Keratinocyte (primary cell): ENCODE measurements around the gene RNLS. TPM values are rescaled to one million over a fixed set of nuclear protein-coding genes. Genes with fewer than 3 reads are reported as not detected.

Source experiments
- DNase-seq: peaks from one replicate; pipeline ENCODE4 v3.0.0-alpha.2; 2011; ENCODE audit warnings: low read depth, missing footprints, low spot score
- FAIRE-seq: peaks from 2 replicates; lab custom pipeline; 2011; peaks lifted over from hg19 to GRCh38; lab: Jason Lieb, UNC
- H2AFZ ChIP-seq: 2 replicates; pipeline ENCODE4 v1.6.0; 2012; ENCODE audit warnings: low read length, control low read depth, inconsistent platforms; ENCODE audit not compliant: control insufficient read depth
- H3K27ac ChIP-seq: 2 replicates; pipeline ENCODE4 v1.5.1; 2011; ENCODE audit warnings: low read length; ENCODE audit not compliant: control insufficient read depth, insufficient read depth
- H3K27me3 ChIP-seq: 3 replicates; pipeline ENCODE4 v1.6.0; 2011; ENCODE audit warnings: low read length; ENCODE audit not compliant: control insufficient read depth, insufficient read depth; ENCODE audit errors: extremely low read depth
- H3K36me3 ChIP-seq, 2 experiments: 2 replicates in 1 of 2; 3 replicates in 1 of 2; pipeline ENCODE4 v1.5.1; 2011; ENCODE audit warnings: low read length in 2 of 2, mild to moderate bottlenecking in 1 of 2; ENCODE audit not compliant: control insufficient read depth in 2 of 2, insufficient read depth in 2 of 2; ENCODE audit errors: extremely low read depth in 1 of 2
- H3K4me1 ChIP-seq: 3 replicates; pipeline ENCODE4 v1.5.1; 2011; ENCODE audit warnings: low read length; ENCODE audit not compliant: control insufficient read depth, insufficient read depth; ENCODE audit errors: extremely low read depth
- H3K4me2 ChIP-seq: 3 replicates; pipeline ENCODE4 v1.6.0; 2011; ENCODE audit warnings: low read depth, low read length; ENCODE audit not compliant: control insufficient read depth, insufficient read depth; ENCODE audit errors: extremely low read depth
- H3K4me3 ChIP-seq, 3 experiments: fragments of 200-600 bp in 1 of 3; sonication (generic) in 1 of 3; 2 replicates in 2 of 3; 3 replicates in 1 of 3; pipeline ENCODE4 v1.5.1; 2011 to 2016; ENCODE audit warnings: low read length in 3 of 3, mild to moderate bottlenecking in 3 of 3, control low read depth in 2 of 3, inconsistent platforms in 1 of 3, low read depth in 1 of 3, mixed read lengths in 1 of 3, mixed run types in 1 of 3, moderate library complexity in 1 of 3; ENCODE audit not compliant: control insufficient read depth in 2 of 3, insufficient read depth in 2 of 3; ENCODE audit errors: extremely low read depth in 1 of 3
- H3K79me2 ChIP-seq: 2 replicates; pipeline ENCODE4 v1.6.0; 2012; ENCODE audit warnings: low read length; ENCODE audit not compliant: control insufficient read depth, insufficient read depth
- H3K9ac ChIP-seq: 3 replicates; pipeline ENCODE4 v1.6.0; 2011; ENCODE audit warnings: low read length; ENCODE audit not compliant: control insufficient read depth, insufficient read depth; ENCODE audit errors: extremely low read depth
- H3K9me1 ChIP-seq: 3 replicates; pipeline ENCODE4 v1.6.0; 2011; ENCODE audit warnings: low read length; ENCODE audit not compliant: control insufficient read depth, insufficient read depth; ENCODE audit errors: extremely low read depth
- H3K9me3 ChIP-seq: 2 replicates; pipeline ENCODE4 v1.5.1; 2012; ENCODE audit warnings: low read depth, low read length; ENCODE audit not compliant: control insufficient read depth
- H4K20me1 ChIP-seq: 3 replicates; pipeline ENCODE4 v1.6.0; 2011; ENCODE audit warnings: low read length; ENCODE audit not compliant: control insufficient read depth, insufficient read depth; ENCODE audit errors: extremely low read depth
- CTCF ChIP-seq, 3 experiments: IDR thresholded peaks in 1 of 3; conservative IDR thresholded peaks in 1 of 3; optimal IDR thresholded peaks in 1 of 3; 2 replicates in 2 of 3; 3 replicates in 1 of 3; pipeline versions ENCODE3 to v1.5.1; 2011; ENCODE audit warnings: low read length in 3 of 3, mild to moderate bottlenecking in 3 of 3, moderate library complexity in 2 of 3, control low read depth in 1 of 3, inconsistent platforms in 1 of 3; ENCODE audit not compliant: insufficient read depth in 2 of 3; ENCODE audit errors: extremely low read depth in 1 of 3
- EZH2 ChIP-seq: IDR thresholded peaks from one replicate; pipeline ENCODE4 v1.6.1; 2012; ENCODE audit warnings: inconsistent platforms, mild to moderate bottlenecking, low read length, moderate library complexity
- dilution Hi-C: fragments of 300-500 bp; cut with MboI; formaldehyde crosslinking; loops from one replicate; pipeline ENCODE4 v1.7.0; 2020; ENCODE audit warnings: low sequenced_read_pairs; ENCODE audit not compliant: extremely low pct_ligation_motif_present
- polyA plus RNA-seq, 5 experiments: library from polyadenylated mRNA; depleted of rRNA in 3 of 5; stranded (reverse) in 3 of 5; stranded (forward) in 1 of 5; unstranded in 1 of 5; fragments of >200 nt; gene quantifications; 1 replicate in 1 of 5; 2 replicates in 3 of 5; 3 replicates in 1 of 5; pipeline versions ENCODE4 v1.2.1 to v1.2.3, GENCODE V29; 2011 to 2012; ENCODE audit warnings: missing spikeins in 2 of 5, low read depth in 1 of 5, low replicate concordance in 1 of 5

The RNLS gene
- polyA plus RNA-seq, 1 donor (not counting 4 experiments of a cell fraction or from before 2014, with no cell fraction given) = 6.8 TPM

GRCh38 chr10:88249450-88249849 is 333.7 kb downstream of the RNLS start:
- Histone ChIP-seq H3K4me2 (no peak overlapping the region), H3K36me3 (no peaks in the 10 kb centered on the region), H2AFZ (no peak overlapping the region), H3K9ac (no peak overlapping the region), H3K9me1 (no peaks in the 10 kb centered on the region), H3K4me3 (no peak overlapping the region), H3K27ac (no peak overlapping the region), H3K4me1 (peaks cover 10% of the 10 kb centered on the region), H3K79me2 (no peaks in the 10 kb centered on the region), H3K9me3 (no peaks in the 10 kb centered on the region), H3K27me3 (no peaks in the 10 kb centered on the region), H4K20me1 (no peaks in the 10 kb centered on the region)
- TF ChIP-seq EZH2 (no peak), CTCF (optimal IDR thresholded peaks at IDR 0.05 in 1 of 3, IDR thresholded peaks at IDR 0.05 in 1 of 3, conservative IDR thresholded peaks at IDR 0.05 in 1 of 3; ENCODE audit: extremely low read depth in 1 of 3, insufficient read depth in 2 of 3, low read length in 3 of 3) (no peak)
- dilution Hi-C loops = no loop called here
- FAIRE-seq (no peak), DNase-seq (no peak)

- no peak for DNase-seq
- no peak overlapping the region for H3K9ac ChIP-seq
- dilution Hi-C loops = no loop called here
Observed at GRCh38 chr10:88246675-88247074, 336.4 kb downstream of the RNLS start.

More at GRCh38 chr10:88246675-88247074, 336.4 kb downstream of the RNLS start:
- no peaks in the 10 kb centered on the region for H3K4me1 ChIP-seq
- H3K9me3 ChIP-seq = no peaks in the 10 kb centered on the region
- H3K27me3 ChIP-seq = peaks cover 5% of the 10 kb centered on the region
- H3K79me2 ChIP-seq = no peaks in the 10 kb centered on the region
- no peak overlapping the region for H3K27ac ChIP-seq
- H3K4me2 ChIP-seq = no peak overlapping the region
- H2AFZ ChIP-seq = no peak overlapping the region
- H3K9me1 ChIP-seq = no peaks in the 10 kb centered on the region
- no peak for TF ChIP-seq CTCF (optimal IDR thresholded peaks at IDR 0.05 in 1 of 3, IDR thresholded peaks at IDR 0.05 in 1 of 3, conservative IDR thresholded peaks at IDR 0.05 in 1 of 3; ENCODE audit: extremely low read depth in 1 of 3, insufficient read depth in 2 of 3, low read length in 3 of 3)
- no peak for TF ChIP-seq EZH2
- H3K36me3 ChIP-seq = no peaks in the 10 kb centered on the region
- H4K20me1 ChIP-seq = no peaks in the 10 kb centered on the region
- no peak overlapping the region for H3K4me3 ChIP-seq
- no peak for FAIRE-seq
